ENCODE measurements around the gene STARD7.
"Not testable (repeated sequence)": the region's sequence is repeated elsewhere in the genome, so short reads cannot be mapped to it uniquely, and the experiment has no call there.

The STARD7 gene

GRCh38 chr2:96169868-96170507 is 38.6 kb downstream of the STARD7 start:
- in situ Hi-C loops (cut with MboI; ENCODE audit: low sequenced_read_pairs) = no loop called here

- in situ Hi-C loops (cut with MboI; ENCODE audit: low sequenced_read_pairs) = no loop called here
Measured at GRCh38 chr2:96167407-96168013, 41.1 kb downstream of the STARD7 start.

- in situ Hi-C loops (cut with MboI; ENCODE audit: low sequenced_read_pairs) = no loop called here
Measured at GRCh38 chr2:96164459-96165184, 44.0 kb downstream of the STARD7 start.

GRCh38 chr2:96163768-96164429 is 44.7 kb downstream of the STARD7 start:
- in situ Hi-C loops (cut with MboI; ENCODE audit: low sequenced_read_pairs) = no loop called here

GRCh38 chr2:96163415-96163767 is 45.2 kb downstream of the STARD7 start:
- in situ Hi-C loops (cut with MboI; ENCODE audit: low sequenced_read_pairs) = no loop called here

GRCh38 chr2:96161898-96162297 is 46.7 kb downstream of the STARD7 start:
- in situ Hi-C loops (cut with MboI; ENCODE audit: low sequenced_read_pairs) = no loop called here

- in situ Hi-C loops (cut with MboI; ENCODE audit: low sequenced_read_pairs) = not testable (repeated sequence)
Measured at GRCh38 chr2:96160366-96160765, 48.3 kb downstream of the STARD7 start.

GRCh38 chr2:96159084-96159830 is 49.4 kb downstream of the STARD7 start:
- in situ Hi-C loops (cut with MboI; ENCODE audit: low sequenced_read_pairs) = no loop called here

GRCh38 chr2:96158554-96158940 is 50.1 kb downstream of the STARD7 start:
- in situ Hi-C loops (cut with MboI; ENCODE audit: low sequenced_read_pairs) = no loop called here

- in situ Hi-C loops (cut with MboI; ENCODE audit: low sequenced_read_pairs) = no loop called here
Measured at GRCh38 chr2:96157649-96158553, 50.7 kb downstream of the STARD7 start.

GRCh38 chr2:96156926-96157648 is 51.5 kb downstream of the STARD7 start:
- in situ Hi-C loops (cut with MboI; ENCODE audit: low sequenced_read_pairs) = no loop called here

GRCh38 chr2:96156011-96156820 is 52.4 kb downstream of the STARD7 start:
- in situ Hi-C loops (cut with MboI; ENCODE audit: low sequenced_read_pairs) = no loop called here

GRCh38 chr2:96154506-96155380 is 53.9 kb downstream of the STARD7 start:
- in situ Hi-C loops (cut with MboI; ENCODE audit: low sequenced_read_pairs) = no loop called here

- in situ Hi-C loops (cut with MboI; ENCODE audit: low sequenced_read_pairs) = no loop called here
Measured at GRCh38 chr2:96153991-96154431, 54.6 kb downstream of the STARD7 start.

GRCh38 chr2:96153291-96153713 is 55.3 kb downstream of the STARD7 start:
- in situ Hi-C loops (cut with MboI; ENCODE audit: low sequenced_read_pairs) = no loop called here

GRCh38 chr2:96152304-96153161 is 56.1 kb downstream of the STARD7 start:
- in situ Hi-C loops (cut with MboI; ENCODE audit: low sequenced_read_pairs) = no loop called here

Data from HL-60/S4 (cell line).